ENCODE data around the gene TMCC3. TPM values are rescaled to one million over a fixed set of nuclear protein-coding genes. Genes with fewer than 3 reads are reported as not detected.

TMCC3 gene
- total RNA-seq, 2 experiments from 2014 or later: 0.11 to 0.25 TPM

GRCh38 chr12:94532490-94533422 is 117.6 kb downstream of the TMCC3 start:
- CTCF ChIA-PET: interaction anchor here (0.7 to 2.6 kb wide), 10 partner anchors 32 to 409 kb away, joined by 3 to 15 read pairs (median 3); partner anchors contain the start of gene CEP83
- H3K4me1 Mint-ChIP-seq (ENCODE audit: low read depth): peaks cover 2% of the 10 kb centered on the region

GRCh38 chr12:94531196-94531720 is 119.1 kb downstream of the TMCC3 start:
- H3K9me3 Mint-ChIP-seq: no peaks in the 10 kb centered on the region
- H3K4me3 Mint-ChIP-seq: no peak overlapping the region
- DNase-seq: no peak
- peaks cover 7% of the 10 kb centered on the region for H3K27me3 Mint-ChIP-seq
- ATAC-seq: no peak
- intact Hi-C loops (cut with micrococcal nuclease): no loop called here
- no peak overlapping the region for H3K27ac Mint-ChIP-seq
- no peak for TF ChIP-seq CTCF (IDR thresholded peaks at IDR 0.05)
- H3K4me1 Mint-ChIP-seq (ENCODE audit: low read depth): peaks cover 2% of the 10 kb centered on the region
- CTCF ChIA-PET: interaction anchor here (1.1 to 2.6 kb wide), 7 partner anchors 72 to 408 kb away, joined by 3 to 11 read pairs (median 4); partner anchors contain the start of gene CEP83
- POLR2A ChIA-PET: no interaction called here
- H3K36me3 Mint-ChIP-seq (ENCODE audit: low read depth): no peaks in the 10 kb centered on the region

More at GRCh38 chr12:94532490-94533422, 117.6 kb downstream of the TMCC3 start:
- ATAC-seq (peak; percentile 87), DNase-seq (peak; percentile 82)
- POLR2A ChIA-PET: interaction anchor here (0.6 kb wide), 1 partner anchor 18 kb away, joined by 3 read pairs; no protein-coding TSS in a partner anchor
- Mint-ChIP-seq H3K36me3 (ENCODE audit: low read depth) (no peaks in the 10 kb centered on the region), H3K27ac (no peak overlapping the region), H3K27me3 (peaks cover 7% of the 10 kb centered on the region), H3K4me3 (no peak overlapping the region), H3K9me3 (no peaks in the 10 kb centered on the region)
- TF ChIP-seq CTCF (IDR thresholded peaks at IDR 0.05): peak; percentile 79
- intact Hi-C loops (cut with micrococcal nuclease): loop anchor here (2.0 kb wide), 1 partner anchor 398 kb away; no protein-coding TSS in a partner anchor

GRCh38 chr12:94525951-94526350 is 124.4 kb downstream of the TMCC3 start:
- TF ChIP-seq CTCF (IDR thresholded peaks at IDR 0.05): no peak
- DNase-seq (peak; percentile 17), ATAC-seq (peak; percentile 30)
- Mint-ChIP-seq H3K27ac (no peak overlapping the region), H3K9me3 (no peaks in the 10 kb centered on the region), H3K4me1 (ENCODE audit: low read depth) (peaks cover 3% of the 10 kb centered on the region), H3K36me3 (ENCODE audit: low read depth) (no peaks in the 10 kb centered on the region), H3K4me3 (no peak overlapping the region), H3K27me3 (peaks cover 3% of the 10 kb centered on the region)
- CTCF ChIA-PET: interaction anchor here (1.3 to 1.7 kb wide), 2 partner anchors 20 to 391 kb away, joined by 3 to 9 read pairs; no protein-coding TSS in a partner anchor
- intact Hi-C loops (cut with micrococcal nuclease): loop anchor here (10.0 kb wide), 1 partner anchor 221 kb away; no protein-coding TSS in a partner anchor
- POLR2A ChIA-PET: interaction anchor here (1.3 kb wide), 1 partner anchor 13 kb away, joined by 3 read pairs; no protein-coding TSS in a partner anchor

Small RNA genes lying within 50 kb of the gene (microRNA-seq; reads per million reads assigned to microRNA genes)
- not detected for gene MIR5700 (ENCODE audit: borderline microRNAs expressed, borderline replicate concordance)

Other genes starting within 250 kb of the TMCC3 start
- gene CEP83, start 190.7 kb downstream of the TMCC3 start, total RNA-seq: 10 to 100 TPM; 23.5 to 26.5 TPM